Measurements from ENCODE around the gene KBTBD4. TPM values are rescaled to one million over a fixed set of nuclear protein-coding genes. Genes with fewer than 3 reads are reported as not detected.
"Not testable (repeated sequence)": the region's sequence is repeated elsewhere in the genome, so short reads cannot be mapped to it uniquely, and the experiment has no call there.

The KBTBD4 gene
- total RNA-seq, 1 donor from 2014 or later: 24.1 TPM

DNA sequence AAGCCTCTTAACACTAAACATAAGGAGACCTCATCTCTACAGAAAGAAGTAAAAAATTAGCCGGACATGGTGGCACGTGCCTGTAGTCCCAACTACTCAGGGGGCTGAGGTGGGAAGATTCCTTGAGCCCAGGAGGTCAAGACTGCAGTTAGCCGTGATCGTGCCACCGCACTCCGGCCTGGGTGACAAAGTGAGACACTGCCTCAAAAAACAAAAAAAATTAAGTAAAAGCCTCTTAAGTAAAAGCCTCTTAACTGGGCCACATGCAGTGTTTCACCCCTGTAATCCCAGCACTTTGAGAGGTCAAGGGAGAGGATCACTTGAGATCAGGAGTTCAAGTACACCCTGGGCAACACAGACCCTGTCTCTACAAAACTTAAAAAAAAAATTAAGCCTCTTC, 51.6 kb downstream of the KBTBD4 start:
- DNase-seq (ENCODE audit: low read depth): no peak

- not testable (repeated sequence) for DNase-seq (ENCODE audit: low read depth)
Measured at GRCh38 chr11:47526032-47526431, 52.7 kb downstream of the KBTBD4 start.

GRCh38 chr11:47524291-47524874, 54.4 kb downstream of the KBTBD4 start:
- DNase-seq (ENCODE audit: low read depth): peak; percentile 71

- DNase-seq (ENCODE audit: low read depth): peak; percentile 82
Measured at GRCh38 chr11:47523490-47524225, 55.1 kb downstream of the KBTBD4 start.

Other genes starting within 250 kb of the KBTBD4 start
- gene MYBPC3, start 226.3 kb downstream of the KBTBD4 start, total RNA-seq: not detected in 2 replicates
- gene SPI1, start 200.4 kb downstream of the KBTBD4 start, total RNA-seq: not detected in 2 replicates
- 124 and 131 TPM in 2 replicates for gene SLC39A13, start 170.4 kb downstream of the KBTBD4 start, total RNA-seq
- gene PSMC3, start 152.5 kb downstream of the KBTBD4 start, total RNA-seq: 257 and 296 TPM in 2 replicates
- 321 and 358 TPM in 2 replicates for gene RAPSN, start 129.8 kb downstream of the KBTBD4 start, total RNA-seq
- gene CELF1, start 25.8 kb downstream of the KBTBD4 start, total RNA-seq: 74.7 and 127 TPM in 2 replicates
- gene PTPMT1, start 13.4 kb downstream of the KBTBD4 start, total RNA-seq: 79.1 and 79.7 TPM in 2 replicates
- 111 and 133 TPM in 2 replicates for gene NDUFS3, start 104 bp upstream of the KBTBD4 start, total RNA-seq
- 1.8 and 2.8 TPM in 2 replicates for gene FAM180B, start 7.7 kb upstream of the KBTBD4 start, total RNA-seq
- 0.13 and 0.16 TPM in 2 replicates for gene C1QTNF4, start 15.4 kb upstream of the KBTBD4 start, total RNA-seq
- gene MTCH2, start 63.6 kb upstream of the KBTBD4 start, total RNA-seq: 88.2 and 91.7 TPM in 2 replicates
- gene AGBL2, start 136.4 kb upstream of the KBTBD4 start, total RNA-seq: 0.05 and 0.67 TPM in 2 replicates
- 47.2 and 76.6 TPM in 2 replicates for gene FNBP4, start 188.4 kb upstream of the KBTBD4 start, total RNA-seq

Data from myocyte (in vitro differentiated cells).